Endothelial cell of umbilical vein (primary cell): ENCODE results near the gene ZNF254. TPM values are rescaled to one million over a fixed set of nuclear protein-coding genes. Genes with fewer than 3 reads are reported as not detected.

Experiments used
- BruUV-seq: library from RNA; stranded (reverse); fragments of 400-500 nt; replicated peaks from 2 replicates; lab custom pipeline; 2021; lab: Mats Ljungman, UMichigan
- CTCF ChIA-PET: fragments of 300-600, 350-600 bp; sonication (Branson Sonifier 250); formaldehyde crosslinking; loops from one replicate; lab custom pipeline; 2021; ENCODE audit warnings: antibody characterized with exemption, inconsistent platforms; lab: Charles Lee
- POLR2A ChIA-PET: fragments of 300-600, 350-600 bp; sonication (Branson Sonifier 250); formaldehyde crosslinking; loops from one replicate; lab custom pipeline; 2021; ENCODE audit warnings: antibody characterized with exemption, inconsistent platforms; lab: Charles Lee
- DNase-seq: peaks from one replicate; pipeline ENCODE4 v3.0.0-alpha.2; 2011; ENCODE audit warnings: low read depth, low spot score
- FAIRE-seq: peaks from 2 replicates; lab custom pipeline; 2011; peaks lifted over from hg19 to GRCh38; lab: Jason Lieb, UNC
- H2AFZ ChIP-seq: 2 replicates; pipeline ENCODE4 v1.6.0; 2012; ENCODE audit warnings: low read depth, low read length, control low read depth, inconsistent platforms
- H3K27ac ChIP-seq: 2 replicates; pipeline ENCODE4 v1.5.1; 2011; ENCODE audit warnings: low read depth, mild to moderate bottlenecking, control low read depth, low read length, moderate library complexity; ENCODE audit not compliant: insufficient read depth
- H3K27me3 ChIP-seq, 2 experiments: 2 replicates each; pipeline versions ENCODE4 v1.6.0 to v1.6.1; 2011; ENCODE audit warnings: low read length in 2 of 2, mixed read lengths in 1 of 2; ENCODE audit not compliant: control insufficient read depth in 2 of 2, insufficient read depth in 2 of 2
- H3K36me3 ChIP-seq, 2 experiments: 2 replicates in 1 of 2; 3 replicates in 1 of 2; pipeline ENCODE4 v1.5.1; 2011; ENCODE audit warnings: low read length in 2 of 2, mild to moderate bottlenecking in 1 of 2, moderate library complexity in 1 of 2; ENCODE audit not compliant: control insufficient read depth in 2 of 2, insufficient read depth in 2 of 2; ENCODE audit errors: extremely low read depth in 1 of 2
- H3K4me1 ChIP-seq: 3 replicates; pipeline ENCODE4 v1.5.1; 2011; ENCODE audit warnings: mild to moderate bottlenecking, low read length; ENCODE audit not compliant: control insufficient read depth, insufficient read depth; ENCODE audit errors: extremely low read depth
- H3K4me2 ChIP-seq: 2 replicates; pipeline ENCODE4 v1.6.1; 2011; ENCODE audit warnings: low read length, control low read depth, mixed read lengths; ENCODE audit not compliant: insufficient read depth
- H3K4me3 ChIP-seq, 3 experiments: fragments of 200-600 bp in 1 of 3; sonication (generic), shearing (Covaris generic) in 1 of 3; replicated peaks in 1 of 3; 2 replicates each; pipeline ENCODE4 v1.5.1; 2011 to 2016; ENCODE audit warnings: control low read depth in 3 of 3, low read length in 3 of 3, mild to moderate bottlenecking in 2 of 3, inconsistent platforms in 1 of 3, low read depth in 1 of 3, moderate library complexity in 1 of 3; ENCODE audit not compliant: insufficient read depth in 1 of 3
- H3K79me2 ChIP-seq: 2 replicates; pipeline ENCODE4 v1.6.0; 2012; ENCODE audit warnings: low read length, inconsistent platforms; ENCODE audit not compliant: control insufficient read depth, insufficient read depth
- H3K9ac ChIP-seq: replicated peaks from 2 replicates; pipeline ENCODE3; 2011; ENCODE audit warnings: low read length, control low read depth; ENCODE audit not compliant: insufficient read depth; ENCODE audit errors: extremely low read depth
- H3K9me1 ChIP-seq: replicated peaks from 3 replicates; pipeline ENCODE4 v1.6.0; 2011; ENCODE audit warnings: mild to moderate bottlenecking, low read length; ENCODE audit not compliant: control insufficient read depth, insufficient read depth; ENCODE audit errors: extremely low read depth
- H3K9me3 ChIP-seq: replicated peaks from 2 replicates; pipeline ENCODE4 v1.5.1; 2012; ENCODE audit warnings: low read length, inconsistent platforms; ENCODE audit not compliant: control insufficient read depth, insufficient read depth
- H4K20me1 ChIP-seq: replicated peaks from 2 replicates; pipeline ENCODE3; 2011; ENCODE audit warnings: mild to moderate bottlenecking, low read length; ENCODE audit not compliant: control insufficient read depth, insufficient read depth; ENCODE audit errors: extremely low read depth
- CTCF ChIP-seq, 2 donors: IDR thresholded peaks; 1 replicate in 1 of 2; 2 replicates in 1 of 2; pipeline ENCODE4 v1.5.1; 2011; ENCODE audit warnings: low read length in 2 of 2, mild to moderate bottlenecking in 2 of 2, moderate library complexity in 2 of 2, control low read depth in 1 of 2, inconsistent platforms in 1 of 2, low read depth in 1 of 2; ENCODE audit not compliant: insufficient read depth in 1 of 2; ENCODE audit errors: extremely low read depth in 1 of 2
- EZH2 ChIP-seq: IDR thresholded peaks from 2 replicates; pipeline ENCODE4 v1.6.1; 2012; ENCODE audit warnings: borderline replicate concordance, low read depth, mild to moderate bottlenecking, moderate library complexity, low read length, inconsistent platforms; ENCODE audit not compliant: severe bottlenecking
- FOS ChIP-seq: IDR thresholded peaks from 2 replicates; pipeline ENCODE4 v1.6.1; 2011; ENCODE audit warnings: mild to moderate bottlenecking, low read length, moderate library complexity, borderline replicate concordance; ENCODE audit not compliant: insufficient read depth
- GATA2 ChIP-seq: IDR thresholded peaks from 2 replicates; pipeline ENCODE4 v1.7.0; 2011; ENCODE audit warnings: low read depth, mild to moderate bottlenecking, moderate library complexity, mixed read lengths, low read length; ENCODE audit not compliant: insufficient read length, insufficient read depth
- JUN ChIP-seq: IDR thresholded peaks from 2 replicates; pipeline ENCODE4 v1.6.1; 2011; ENCODE audit warnings: borderline replicate concordance, low read depth; ENCODE audit not compliant: insufficient read length, insufficient read depth
- MYC ChIP-seq: IDR thresholded peaks from one replicate; pipeline ENCODE4 v1.6.1; 2011; ENCODE audit warnings: mild to moderate bottlenecking, low read depth, low read length
- POLR2A ChIP-seq: IDR thresholded peaks from 2 replicates; pipeline ENCODE4 v1.6.1; 2012; ENCODE audit warnings: low read depth, mild to moderate bottlenecking, control low read depth, low read length
- POLR2AphosphoS5 ChIP-seq: IDR thresholded peaks from 2 replicates; pipeline ENCODE4 v1.6.1; 2012; ENCODE audit warnings: low read depth, mild to moderate bottlenecking, control low read depth, low read length, moderate library complexity; ENCODE audit not compliant: insufficient read depth
- dilution Hi-C: fragments of 300-500 bp; cut with MboI; formaldehyde crosslinking; loops from one replicate; pipeline ENCODE4 v1.15.0; 2019; ENCODE audit warnings: low sequenced_read_pairs; ENCODE audit not compliant: extremely low pct_ligation_motif_present
- intact Hi-C: fragments of 100-400 bp; cut with micrococcal nuclease; formaldehyde crosslinking; loops from one replicate; pipeline ENCODE4 v1.10.0; 2022
- polyA plus RNA-seq, 4 experiments: library from polyadenylated mRNA; depleted of rRNA in 3 of 4; stranded (reverse) in 3 of 4; unstranded in 1 of 4; fragments of >200 nt; gene quantifications; 2 replicates each; pipeline versions ENCODE4 v1.2.1 to v1.2.3, GENCODE V29; 2011 to 2012; ENCODE audit warnings: missing spikeins in 1 of 4
- total RNA-seq: library from RNA; stranded (reverse); gene quantifications from 2 replicates; pipeline ENCODE4 v1.2.3, GENCODE V29; 2021
- TF ChIP-seq, protein P1 (sequence below): IDR thresholded peaks from 2 replicates; pipeline ENCODE4 v1.6.1; 2011; ENCODE audit not compliant: insufficient read depth, insufficient read length

Gene ZNF254
- total and polyA plus RNA-seq, 2 donors (not counting 3 experiments of a cell fraction or from before 2014, with no cell fraction given), result 4.9 to 16.0 TPM

- H4K20me1 ChIP-seq, result no peaks in the 10 kb centered on the region
- TF ChIP-seq, protein P1, sequence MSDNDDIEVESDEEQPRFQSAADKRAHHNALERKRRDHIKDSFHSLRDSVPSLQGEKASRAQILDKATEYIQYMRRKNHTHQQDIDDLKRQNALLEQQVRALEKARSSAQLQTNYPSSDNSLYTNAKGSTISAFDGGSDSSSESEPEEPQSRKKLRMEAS, result no peak
- peak; percentile 20 for TF ChIP-seq JUN
- dilution Hi-C loops (no loop called here), intact Hi-C loops (no loop called here)
- H3K79me2 ChIP-seq, result no peaks in the 10 kb centered on the region
- CTCF ChIA-PET, result no interaction called here
- BruUV-seq, result no TSS peak
- H3K4me1 ChIP-seq, result no peaks in the 10 kb centered on the region
- no peaks in the 10 kb centered on the region for H3K9me3 ChIP-seq
- POLR2A ChIA-PET, result no interaction called here
- no peak overlapping the region for H3K4me2 ChIP-seq
- no peaks in the 10 kb centered on the region for H3K27me3 ChIP-seq
- no peak overlapping the region for H3K9ac ChIP-seq
- H3K27ac ChIP-seq, result no peak overlapping the region
- no peak overlapping the region for H2AFZ ChIP-seq
- FAIRE-seq (no peak), DNase-seq (no peak)
- H3K4me3 ChIP-seq, result no peak overlapping the region
- peaks cover 0 to 10% of the 10 kb centered on the region in 2 experiments for H3K36me3 ChIP-seq
- H3K9me1 ChIP-seq, result no peaks in the 10 kb centered on the region
Measured at GRCh38 chr19:24069905-24070657, 16.9 kb upstream of the ZNF254 start.

- H3K4me3 ChIP-seq, result no peak overlapping the region
- no peak for TF ChIP-seq CTCF (IDR thresholded peaks at IDR 0.05; ENCODE audit: extremely low read depth in 1 of 2, insufficient read depth in 1 of 2, low read depth in 1 of 2, low read length in 2 of 2)
- no peak for TF ChIP-seq POLR2A
- no peak for TF ChIP-seq MYC
- TF ChIP-seq POLR2AphosphoS5, result no peak
- TF ChIP-seq FOS, result no peak
- TF ChIP-seq EZH2, result no peak
- no peak for TF ChIP-seq JUN
- no peak for TF ChIP-seq GATA2
- FAIRE-seq (no peak), DNase-seq (no peak)
- ChIA-PET POLR2A (no interaction called here), CTCF (no interaction called here)
- no peaks in the 10 kb centered on the region for H3K79me2 ChIP-seq
- dilution Hi-C loops, result no loop called here
- no peaks in the 10 kb centered on the region for H3K27me3 ChIP-seq
- H3K9ac ChIP-seq, result no peak overlapping the region
- H3K4me2 ChIP-seq, result no peak overlapping the region
- no peaks in the 10 kb centered on the region for H3K9me3 ChIP-seq
- H4K20me1 ChIP-seq, result no peaks in the 10 kb centered on the region
- no peak overlapping the region for H2AFZ ChIP-seq
- no peaks in the 10 kb centered on the region for H3K4me1 ChIP-seq
- H3K9me1 ChIP-seq, result no peaks in the 10 kb centered on the region
- no peak overlapping the region for H3K27ac ChIP-seq
- intact Hi-C loops, result no loop called here
- H3K36me3 ChIP-seq, result peaks cover 0 to 7% of the 10 kb centered on the region in 2 experiments
- BruUV-seq, result no TSS peak
Measured at GRCh38 chr19:24071078-24071477, 15.9 kb upstream of the ZNF254 start.
